Measurements from ENCODE around the gene GBA2. TPM values are rescaled to one million over a fixed set of nuclear protein-coding genes. Genes with fewer than 3 reads are reported as not detected.

Gene GBA2
- polyA plus RNA-seq, 1 of the 3 experiments (the other 2 are of a cell fraction) = 71.5 TPM

DNA sequence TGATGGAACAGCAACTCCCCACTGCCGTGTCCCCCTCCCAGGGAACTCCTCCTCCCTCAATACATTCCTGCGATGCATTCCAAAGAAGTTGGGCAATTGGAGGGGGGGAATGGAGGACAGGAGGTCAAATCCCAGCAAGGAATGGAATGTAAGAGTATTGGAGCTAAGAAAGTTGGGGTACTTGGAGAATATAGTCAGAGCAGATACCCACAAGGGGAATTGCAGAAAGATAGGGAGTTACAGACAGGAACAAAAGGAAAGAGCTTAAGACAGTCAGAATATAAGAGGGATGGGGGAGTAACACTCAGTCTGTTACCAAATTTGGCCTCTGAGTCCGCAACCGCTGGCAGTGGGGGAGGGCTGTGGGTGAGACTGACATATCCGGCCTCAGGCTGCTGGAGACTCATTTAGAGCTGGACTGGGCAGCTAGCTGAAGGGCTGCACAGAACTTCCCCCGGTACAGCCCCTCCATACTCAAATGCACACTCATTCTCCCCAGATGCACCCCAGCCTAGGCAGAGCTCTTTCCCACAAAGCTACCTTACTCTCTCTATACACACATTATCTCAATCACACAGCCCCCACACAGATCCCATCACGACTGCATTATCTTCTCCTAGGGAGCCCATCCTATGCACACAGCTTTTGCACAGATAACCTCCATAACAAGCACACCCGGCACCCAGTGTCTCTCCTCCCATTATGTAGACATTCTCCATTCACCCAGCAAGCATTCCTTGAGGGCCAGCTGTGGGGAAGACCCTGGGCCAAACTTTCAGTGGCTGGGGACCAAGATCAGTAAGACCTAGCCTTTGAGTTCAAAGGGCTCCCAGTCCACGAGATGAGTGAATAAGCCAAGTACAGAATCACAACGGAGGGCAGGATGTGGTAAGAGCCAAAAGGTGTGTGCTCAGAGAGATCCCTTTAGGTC, 20.7 kb downstream of the GBA2 start (continued):
- TF ChIP-seq TAF1 (IDR thresholded peaks at IDR 0.05; ENCODE audit: borderline replicate concordance, low read depth, low read length) (peak; percentile 59; the same call in 1 of the 2 replicates), RCOR1 (IDR thresholded peaks at IDR 0.05; ENCODE audit: low read length) (no peak), EZH2phosphoT487 (IDR thresholded peaks at IDR 0.05; ENCODE audit: borderline replicate concordance, low read depth) (no peak), TCF12 (IDR thresholded peaks at IDR 0.05) (no peak)
- TF ChIP-seq, protein P1, sequence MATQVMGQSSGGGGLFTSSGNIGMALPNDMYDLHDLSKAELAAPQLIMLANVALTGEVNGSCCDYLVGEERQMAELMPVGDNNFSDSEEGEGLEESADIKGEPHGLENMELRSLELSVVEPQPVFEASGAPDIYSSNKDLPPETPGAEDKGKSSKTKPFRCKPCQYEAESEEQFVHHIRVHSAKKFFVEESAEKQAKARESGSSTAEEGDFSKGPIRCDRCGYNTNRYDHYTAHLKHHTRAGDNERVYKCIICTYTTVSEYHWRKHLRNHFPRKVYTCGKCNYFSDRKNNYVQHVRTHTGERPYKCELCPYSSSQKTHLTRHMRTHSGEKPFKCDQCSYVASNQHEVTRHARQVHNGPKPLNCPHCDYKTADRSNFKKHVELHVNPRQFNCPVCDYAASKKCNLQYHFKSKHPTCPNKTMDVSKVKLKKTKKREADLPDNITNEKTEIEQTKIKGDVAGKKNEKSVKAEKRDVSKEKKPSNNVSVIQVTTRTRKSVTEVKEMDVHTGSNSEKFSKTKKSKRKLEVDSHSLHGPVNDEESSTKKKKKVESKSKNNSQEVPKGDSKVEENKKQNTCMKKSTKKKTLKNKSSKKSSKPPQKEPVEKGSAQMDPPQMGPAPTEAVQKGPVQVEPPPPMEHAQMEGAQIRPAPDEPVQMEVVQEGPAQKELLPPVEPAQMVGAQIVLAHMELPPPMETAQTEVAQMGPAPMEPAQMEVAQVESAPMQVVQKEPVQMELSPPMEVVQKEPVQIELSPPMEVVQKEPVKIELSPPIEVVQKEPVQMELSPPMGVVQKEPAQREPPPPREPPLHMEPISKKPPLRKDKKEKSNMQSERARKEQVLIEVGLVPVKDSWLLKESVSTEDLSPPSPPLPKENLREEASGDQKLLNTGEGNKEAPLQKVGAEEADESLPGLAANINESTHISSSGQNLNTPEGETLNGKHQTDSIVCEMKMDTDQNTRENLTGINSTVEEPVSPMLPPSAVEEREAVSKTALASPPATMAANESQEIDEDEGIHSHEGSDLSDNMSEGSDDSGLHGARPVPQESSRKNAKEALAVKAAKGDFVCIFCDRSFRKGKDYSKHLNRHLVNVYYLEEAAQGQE (IDR thresholded peaks at IDR 0.05; ENCODE audit: low read depth, low read length) = 0 out of 2 replicates have a peak, but pooled peaks have one; percentile 43
- TF ChIP-seq, protein P2, sequence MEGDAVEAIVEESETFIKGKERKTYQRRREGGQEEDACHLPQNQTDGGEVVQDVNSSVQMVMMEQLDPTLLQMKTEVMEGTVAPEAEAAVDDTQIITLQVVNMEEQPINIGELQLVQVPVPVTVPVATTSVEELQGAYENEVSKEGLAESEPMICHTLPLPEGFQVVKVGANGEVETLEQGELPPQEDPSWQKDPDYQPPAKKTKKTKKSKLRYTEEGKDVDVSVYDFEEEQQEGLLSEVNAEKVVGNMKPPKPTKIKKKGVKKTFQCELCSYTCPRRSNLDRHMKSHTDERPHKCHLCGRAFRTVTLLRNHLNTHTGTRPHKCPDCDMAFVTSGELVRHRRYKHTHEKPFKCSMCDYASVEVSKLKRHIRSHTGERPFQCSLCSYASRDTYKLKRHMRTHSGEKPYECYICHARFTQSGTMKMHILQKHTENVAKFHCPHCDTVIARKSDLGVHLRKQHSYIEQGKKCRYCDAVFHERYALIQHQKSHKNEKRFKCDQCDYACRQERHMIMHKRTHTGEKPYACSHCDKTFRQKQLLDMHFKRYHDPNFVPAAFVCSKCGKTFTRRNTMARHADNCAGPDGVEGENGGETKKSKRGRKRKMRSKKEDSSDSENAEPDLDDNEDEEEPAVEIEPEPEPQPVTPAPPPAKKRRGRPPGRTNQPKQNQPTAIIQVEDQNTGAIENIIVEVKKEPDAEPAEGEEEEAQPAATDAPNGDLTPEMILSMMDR (IDR thresholded peaks at IDR 0.05) = no peak

DNA sequence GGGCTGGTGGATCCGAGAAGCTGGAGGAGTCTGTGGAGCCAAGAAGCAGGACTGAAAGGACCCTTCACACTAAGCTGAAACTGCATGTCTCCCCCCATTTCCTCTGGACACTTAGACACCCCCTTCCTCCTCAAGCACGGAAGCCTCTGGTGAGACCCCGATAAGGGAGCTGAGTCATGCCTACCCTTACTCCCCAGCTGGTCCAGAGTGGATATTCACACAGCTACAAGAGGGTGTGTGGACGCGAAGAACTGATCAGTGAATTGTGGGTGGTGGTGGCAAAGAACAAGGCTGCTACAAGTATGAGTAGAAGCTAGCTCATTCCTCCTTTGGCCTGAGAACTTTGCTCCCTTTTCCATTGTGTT, 21.4 kb downstream of the GBA2 start:
- no peaks in the 10 kb centered on the region for H3K9me2 ChIP-seq
- H3K27me3 ChIP-seq (ENCODE audit: insufficient read depth) = no peaks in the 10 kb centered on the region
- ChIA-PET POLR2A (interaction anchor here (1.2 to 1.3 kb wide), 2 partner anchors 14 to 29 kb away, joined by 3 read pairs; no protein-coding TSS in a partner anchor), CTCF (interaction anchor here (0.7 to 9.7 kb wide), 14 partner anchors 8 to 155 kb away, joined by 3 to 103 read pairs (median 6); partner anchors contain the start of genes CA9, CCDC107, GBA2 and RGP1)
- H3K4me3 ChIP-seq (ENCODE audit: low read depth in 2 of 2, low read length in 1 of 2) = peak overlapping the region; percentile 25 to 96; a peak in 3 of 4 replicates
- H3K79me2 ChIP-seq (ENCODE audit: insufficient read depth) = peaks cover 92% of the 10 kb centered on the region
- no peak for DNase-seq
- H3K9me3 ChIP-seq = no peaks in the 10 kb centered on the region
- H4K20me1 ChIP-seq (ENCODE audit: insufficient read depth) = peaks cover 18% of the 10 kb centered on the region
- H3F3A ChIP-seq (replicated peaks; ENCODE audit: insufficient read depth) = peaks cover 30% of the 10 kb centered on the region
- peak overlapping the region; percentile 62 for H3K9ac ChIP-seq
- TF ChIP-seq FOXM1 (IDR thresholded peaks at IDR 0.05; ENCODE audit: low read depth) (no peak), GABPA (IDR thresholded peaks at IDR 0.05; ENCODE audit: low read depth) (no peak), TEAD4 (IDR thresholded peaks at IDR 0.05; ENCODE audit: borderline replicate concordance, insufficient read depth) (no peak), POLR2AphosphoS5 (IDR thresholded peaks at IDR 0.05; ENCODE audit: low read depth, low read length) (no peak), MEF2A (IDR thresholded peaks at IDR 0.05; ENCODE audit: borderline replicate concordance, low read depth) (no peak), RCOR1 (IDR thresholded peaks at IDR 0.05; ENCODE audit: low read length) (no peak), YY1 (IDR thresholded peaks at IDR 0.05; ENCODE audit: low read depth) (no peak), SMC3 (IDR thresholded peaks at IDR 0.05; ENCODE audit: low read depth, low read length) (no peak), CHD2 (IDR thresholded peaks at IDR 0.05; ENCODE audit: low read length, partially characterized antibody) (no peak), GATA2 (CRISPR knock-in tag; IDR thresholded peaks at IDR 0.05) (no peak), RXRA (IDR thresholded peaks at IDR 0.05; ENCODE audit: borderline replicate concordance, low read depth) (no peak), SIN3A (IDR thresholded peaks at IDR 0.05; ENCODE audit: borderline replicate concordance, low read depth, low read length) (no peak), FOXJ3 (CRISPR knock-in tag; IDR thresholded peaks at IDR 0.05) (no peak)
- TF ChIP-seq, protein P1 (IDR thresholded peaks at IDR 0.05; ENCODE audit: low read depth, low read length) = no peak
- TF ChIP-seq, protein P3, sequence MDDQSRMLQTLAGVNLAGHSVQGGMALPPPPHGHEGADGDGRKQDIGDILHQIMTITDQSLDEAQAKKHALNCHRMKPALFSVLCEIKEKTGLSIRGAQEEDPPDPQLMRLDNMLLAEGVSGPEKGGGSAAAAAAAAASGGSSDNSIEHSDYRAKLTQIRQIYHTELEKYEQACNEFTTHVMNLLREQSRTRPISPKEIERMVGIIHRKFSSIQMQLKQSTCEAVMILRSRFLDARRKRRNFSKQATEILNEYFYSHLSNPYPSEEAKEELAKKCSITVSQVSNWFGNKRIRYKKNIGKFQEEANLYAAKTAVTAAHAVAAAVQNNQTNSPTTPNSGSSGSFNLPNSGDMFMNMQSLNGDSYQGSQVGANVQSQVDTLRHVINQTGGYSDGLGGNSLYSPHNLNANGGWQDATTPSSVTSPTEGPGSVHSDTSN (IDR thresholded peaks at IDR 0.05) = no peak
- H3K4me2 ChIP-seq = peak overlapping the region; percentile 91
- H3K36me3 ChIP-seq (replicated peaks in 1 of 2; ENCODE audit: control insufficient read depth in 1 of 2, insufficient read depth in 2 of 2, low read length in 1 of 2) = peaks cover 33% of the 10 kb centered on the region in 2 experiments
- peaks cover 27 to 36% of the 10 kb centered on the region in 2 experiments for H3K4me1 ChIP-seq (ENCODE audit: control insufficient read depth in 1 of 2, insufficient read depth in 2 of 2, low read depth in 1 of 2, low read length in 1 of 2)
- H2AFZ ChIP-seq (ENCODE audit: low read depth) = no peak overlapping the region
- peak overlapping the region; percentile 68 to 94 for H3K27ac ChIP-seq (ENCODE audit: low read depth in 2 of 2, low read length in 1 of 2)
- 80% methylated on average over 5 of the region's 5 CpGs for WGBS (ENCODE audit: low lambda C conversion rate)

Data from SK-N-SH (cell line).